Right cardiac atrium (tissue), 5 donors: ENCODE measurements around the gene SDK2. TPM values are rescaled to one million over a fixed set of nuclear protein-coding genes. Genes with fewer than 3 reads are reported as not detected.
A peak's percentile ranks its signal among the peaks of the same experiment; 100 is the strongest.

Source experiments
- ATAC-seq, 2 donors: fragments of 200-7000 bp; cut with Tn5 transposase; one replicate each; pipeline versions ENCODE4 v1.8.0 to v1.9.1; 2020; ENCODE audit warnings: moderate library complexity in 2 of 2, mild to moderate bottlenecking in 1 of 2
- DNase-seq, 3 donors: peaks; one replicate each; pipeline ENCODE4 v3.0.0-alpha.2; 2020
- H3K27ac ChIP-seq: one replicate; pipeline ENCODE4 v1.5.1; 2013; ENCODE audit warnings: mild to moderate bottlenecking, low read length, control low read depth, moderate library complexity
- H3K27me3 ChIP-seq: one replicate; pipeline ENCODE4 v1.6.1; 2013; ENCODE audit not compliant: control insufficient read depth, insufficient read depth
- H3K4me1 ChIP-seq: one replicate; pipeline ENCODE4 v1.6.1; 2013; ENCODE audit warnings: low read length; ENCODE audit not compliant: control insufficient read depth, insufficient read depth
- H3K4me3 ChIP-seq: one replicate; pipeline ENCODE4 v1.5.1; 2013; ENCODE audit warnings: low read length, control low read depth
- H3K9me3 ChIP-seq: one replicate; pipeline ENCODE4 v1.6.1; 2013; ENCODE audit warnings: low read length; ENCODE audit not compliant: control insufficient read depth
- whole genome bisulfite sequencing: extraction: QIAGEN DNeasy Blood & Tissue Kit; methylation state at CpG from one replicate; pipeline ENCODE4 v1.1.7; 2013; 5-methylcytosine and 5-hydroxymethylcytosine counted together
- intact Hi-C, 4 donors: fragments of 100-400 bp; cut with DNase I; formaldehyde crosslinking; loops; one replicate each; pipeline versions ENCODE4 v1.11.0 to v1.14.0; 2022 to 2023
- polyA plus RNA-seq: library from polyadenylated mRNA; stranded (reverse); fragments of 200-250 nt; gene quantifications from one replicate; pipeline ENCODE4 v1.2.3, GENCODE V29; 2013
- total RNA-seq, 4 donors: library from RNA; stranded (reverse); fragmentation: NEBNext Ultra II Directional; extraction: Animal tissue kit (Norgen Biotek cat#: 25700); gene quantifications; one replicate each; pipeline ENCODE4 v1.2.1, GENCODE V29; 2021
- donor health status: healthy with polysubstance abuse.
- donor health status: DM: no; HTN: yes; CAD: no.
- donor health status: DM: no; HTN: no; CAD: no.
- donor health status: DM: no; HTN: yes; CAD: no; lungs with severe emphysema.
- donor health status: DM: yes; HTN: yes; CAD: no.

The SDK2 gene
- total and polyA plus RNA-seq, 5 donors: 0.77 to 4.4 (median 2.0) TPM

DNA sequence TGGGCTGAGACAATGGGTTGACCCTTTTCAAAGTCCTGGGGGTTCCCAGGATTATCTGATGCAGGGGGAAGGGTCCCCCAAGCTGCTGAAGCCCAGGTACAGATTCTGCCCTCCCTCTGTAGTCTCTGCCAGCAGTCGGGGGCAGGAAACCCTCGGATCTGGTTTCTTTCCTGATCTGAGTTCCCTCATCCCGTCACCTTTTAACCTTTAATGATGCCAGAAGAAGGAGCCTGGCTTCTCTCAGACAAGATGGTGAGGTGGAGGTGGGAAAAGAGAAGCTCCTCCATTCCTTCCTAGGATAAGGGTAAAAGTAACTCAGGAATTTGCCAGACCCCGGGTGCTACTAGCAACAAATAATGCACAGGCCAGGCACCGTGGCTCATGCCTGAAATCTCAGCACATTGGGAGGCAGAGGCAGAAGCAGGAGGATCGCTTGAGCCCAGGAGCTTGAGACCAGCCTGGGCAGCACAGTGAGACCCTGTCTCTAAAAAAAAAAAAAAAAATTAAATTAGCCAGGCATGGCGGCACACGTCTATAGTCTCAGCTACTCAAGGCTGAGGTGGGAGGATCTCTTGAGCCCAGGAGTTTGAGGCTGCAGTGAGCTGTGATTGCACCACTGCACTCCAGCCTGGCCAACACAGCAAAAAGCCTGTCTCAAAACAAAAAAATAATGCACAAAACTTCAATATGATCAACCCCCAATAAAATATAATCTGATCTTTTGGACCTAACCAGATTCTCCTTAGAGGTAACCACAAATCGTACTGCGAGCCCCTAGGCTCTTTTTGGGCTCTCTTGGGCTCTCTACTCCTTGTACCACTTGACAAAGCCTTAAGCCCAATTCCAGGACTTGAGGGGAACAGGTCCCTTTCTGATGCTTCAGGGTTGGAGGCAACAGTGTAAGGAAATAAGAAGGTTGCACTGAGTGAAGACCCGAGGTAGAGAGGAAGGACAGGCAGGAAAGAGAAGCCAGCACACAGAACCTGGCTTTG, 338.1 kb downstream of the SDK2 start:
- ATAC-seq (no peak), DNase-seq (peak in 1 of 3 donors; percentile 30)
- Histone ChIP-seq H3K4me1 (peaks cover 18% of the 10 kb centered on the region), H3K4me3 (peak overlapping the region; percentile 7), H3K9me3 (no peaks in the 10 kb centered on the region), H3K27ac (peak overlapping the region; percentile 94), H3K27me3 (no peaks in the 10 kb centered on the region)
- 46% methylated on average over 11 of the region's 11 CpGs for WGBS
- intact Hi-C loops: loop anchor here in 1 of 4 donors (5.0 kb wide), 1 partner anchor 61 kb away; no protein-coding TSS in a partner anchor

DNA sequence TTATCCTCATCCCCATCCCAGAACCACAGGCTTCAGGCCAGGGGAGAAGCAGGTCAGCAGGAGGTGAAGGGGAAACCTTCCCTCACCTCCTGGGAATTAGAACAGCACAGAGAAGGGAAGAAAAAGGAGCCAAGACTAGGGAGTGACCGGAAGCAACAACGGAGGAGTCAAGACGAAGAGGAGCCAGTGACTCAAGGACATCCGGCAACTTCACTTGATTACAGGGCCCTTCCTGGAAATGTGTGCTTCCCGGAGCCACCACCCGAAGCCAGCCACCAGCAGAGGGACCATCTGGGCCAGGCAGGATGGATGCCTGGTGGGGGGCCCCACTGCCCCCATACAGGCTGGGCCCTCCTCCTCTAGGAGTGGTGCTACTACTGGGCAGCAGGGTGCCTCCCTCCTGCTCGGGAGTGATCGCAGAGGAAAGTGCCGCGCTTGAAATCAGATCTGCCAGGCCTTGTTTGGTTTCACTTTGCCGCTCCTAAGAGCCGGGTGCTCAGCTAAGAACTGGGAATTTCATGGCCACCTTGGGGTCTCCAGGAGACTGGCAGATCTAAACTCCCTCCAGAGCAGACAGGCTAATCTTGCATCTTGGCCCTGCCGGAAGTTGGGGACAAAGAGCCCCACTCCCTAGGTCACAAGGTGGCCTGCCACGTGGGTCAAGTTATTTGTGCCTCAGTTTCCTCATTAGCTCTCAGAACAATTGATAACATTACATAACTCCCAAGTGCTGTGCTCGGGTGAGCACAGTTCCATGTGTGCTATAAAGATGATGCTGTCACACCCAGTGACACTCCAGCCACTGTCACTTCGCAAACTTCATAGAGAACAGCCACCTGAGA, 339.1 kb downstream of the SDK2 start:
- H3K4me1 ChIP-seq: peaks cover 21% of the 10 kb centered on the region
- intact Hi-C loops: loop anchor here in 1 of 4 donors (5.0 kb wide), 1 partner anchor 62 kb away; no protein-coding TSS in a partner anchor
- ATAC-seq (peak; percentile 73 to 86), DNase-seq (peak; percentile 87 to 88 (median 87))
- peak overlapping the region; percentile 94 for H3K27ac ChIP-seq
- no peaks in the 10 kb centered on the region for H3K9me3 ChIP-seq
- H3K4me3 ChIP-seq: peak overlapping the region; percentile 7
- no peaks in the 10 kb centered on the region for H3K27me3 ChIP-seq
- 10% methylated on average over 16 of the region's 16 CpGs for WGBS

DNA sequence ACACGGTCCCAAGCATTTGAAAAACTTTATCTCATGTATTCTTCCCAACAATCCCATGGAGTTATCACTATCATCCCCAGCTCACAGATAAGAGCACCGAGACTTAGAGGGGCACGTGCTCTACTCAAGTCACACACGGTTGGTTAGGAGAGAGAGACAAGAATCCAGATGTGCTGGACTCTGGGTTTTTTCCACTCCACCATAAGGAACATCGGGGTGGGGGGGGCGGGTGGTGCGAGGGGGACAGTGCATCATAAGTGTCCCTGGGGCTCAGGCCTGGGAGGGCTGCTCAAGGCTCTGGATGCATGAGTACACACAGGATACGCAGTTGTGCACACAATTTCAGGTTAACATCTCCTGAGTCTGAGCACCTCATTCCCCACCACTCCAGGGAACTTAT, 339.8 kb downstream of the SDK2 start:
- H3K27me3 ChIP-seq: no peaks in the 10 kb centered on the region
- H3K4me1 ChIP-seq: peaks cover 26% of the 10 kb centered on the region
- peak in 1 of 2 donors; percentile 6 for ATAC-seq
- WGBS: 21% methylated on average over 8 of the region's 8 CpGs
- H3K9me3 ChIP-seq: no peaks in the 10 kb centered on the region
- H3K4me3 ChIP-seq: no peak overlapping the region
- no peak for DNase-seq
- intact Hi-C loops: no loop called here
- H3K27ac ChIP-seq: peak overlapping the region; percentile 94

DNA sequence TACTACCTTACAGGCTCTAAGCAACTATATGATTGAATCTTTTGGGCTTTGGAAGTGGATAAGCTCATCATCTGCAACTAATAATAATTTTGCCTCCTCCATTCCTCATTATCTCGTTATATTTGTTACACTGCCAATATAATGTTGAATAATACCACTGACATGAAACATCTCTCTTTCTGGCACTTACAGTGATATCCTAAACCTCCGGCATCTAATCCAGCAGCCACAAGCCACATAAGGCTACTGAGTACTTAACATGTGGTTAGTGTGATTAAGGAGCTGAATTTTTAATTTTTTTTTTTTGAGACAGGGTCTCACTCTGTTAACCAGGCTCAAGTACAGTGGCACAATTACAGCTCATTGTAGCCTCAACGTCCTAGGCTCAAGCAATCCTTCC, 342.1 kb downstream of the SDK2 start:
- 37% methylated on average over 3 of the region's 3 CpGs for WGBS
- Histone ChIP-seq H3K9me3 (no peaks in the 10 kb centered on the region), H3K27me3 (no peaks in the 10 kb centered on the region), H3K27ac (no peak overlapping the region), H3K4me3 (no peak overlapping the region), H3K4me1 (peaks cover 34% of the 10 kb centered on the region)
- ATAC-seq: no peak
- intact Hi-C loops: no loop called here
- DNase-seq: peak in 1 of 3 donors; percentile 1

DNA sequence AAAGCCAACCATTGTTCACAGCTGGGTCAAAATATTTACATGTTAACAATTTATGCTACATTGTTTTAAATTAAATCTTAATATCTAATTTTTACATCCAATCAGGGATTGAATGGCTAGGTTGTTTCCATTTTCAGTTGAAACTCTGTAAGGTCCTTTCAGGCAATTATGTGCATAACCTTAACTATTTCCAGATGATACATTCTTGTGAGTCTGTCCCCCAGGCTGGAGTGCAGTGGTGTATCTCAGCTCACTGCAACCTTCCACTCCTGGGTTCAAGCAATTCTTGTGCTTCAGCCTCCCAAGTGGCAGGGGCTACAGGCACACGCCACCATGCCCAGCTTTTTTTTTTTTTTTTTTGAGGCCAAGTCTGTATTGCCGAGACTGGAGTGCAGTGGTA, 342.9 kb downstream of the SDK2 start:
- no peak for DNase-seq
- Histone ChIP-seq H3K9me3 (no peaks in the 10 kb centered on the region), H3K27ac (no peak overlapping the region), H3K27me3 (no peaks in the 10 kb centered on the region), H3K4me3 (no peak overlapping the region), H3K4me1 (peaks cover 27% of the 10 kb centered on the region)
- 74% methylated on average over 2 of the region's 2 CpGs for WGBS
- intact Hi-C loops: no loop called here
- ATAC-seq: no peak

DNA sequence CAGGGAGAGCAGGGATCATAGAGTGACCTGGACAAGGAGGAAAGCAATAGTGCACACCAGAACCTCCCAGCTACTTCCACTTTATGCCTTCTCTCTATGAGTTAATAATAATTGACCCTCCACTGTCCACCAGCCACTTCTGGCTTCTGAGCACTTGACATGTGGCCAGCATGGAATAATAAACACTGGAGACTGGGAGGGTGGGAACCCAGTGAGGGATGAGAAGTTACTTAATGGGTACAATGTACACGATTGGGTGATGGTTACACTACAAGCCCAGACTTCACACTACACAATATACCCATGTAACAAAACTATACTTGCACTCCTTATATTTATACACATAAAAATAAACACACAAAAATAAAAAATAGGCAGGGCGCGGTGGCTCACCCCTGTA, 343.9 kb downstream of the SDK2 start:
- Histone ChIP-seq H3K27me3 (no peaks in the 10 kb centered on the region), H3K4me3 (no peak overlapping the region), H3K9me3 (no peaks in the 10 kb centered on the region), H3K4me1 (peaks cover 23% of the 10 kb centered on the region), H3K27ac (no peak overlapping the region)
- intact Hi-C loops: no loop called here
- ATAC-seq (no peak), DNase-seq (no peak)
- WGBS: 85% methylated on average over 3 of the region's 3 CpGs

DNA sequence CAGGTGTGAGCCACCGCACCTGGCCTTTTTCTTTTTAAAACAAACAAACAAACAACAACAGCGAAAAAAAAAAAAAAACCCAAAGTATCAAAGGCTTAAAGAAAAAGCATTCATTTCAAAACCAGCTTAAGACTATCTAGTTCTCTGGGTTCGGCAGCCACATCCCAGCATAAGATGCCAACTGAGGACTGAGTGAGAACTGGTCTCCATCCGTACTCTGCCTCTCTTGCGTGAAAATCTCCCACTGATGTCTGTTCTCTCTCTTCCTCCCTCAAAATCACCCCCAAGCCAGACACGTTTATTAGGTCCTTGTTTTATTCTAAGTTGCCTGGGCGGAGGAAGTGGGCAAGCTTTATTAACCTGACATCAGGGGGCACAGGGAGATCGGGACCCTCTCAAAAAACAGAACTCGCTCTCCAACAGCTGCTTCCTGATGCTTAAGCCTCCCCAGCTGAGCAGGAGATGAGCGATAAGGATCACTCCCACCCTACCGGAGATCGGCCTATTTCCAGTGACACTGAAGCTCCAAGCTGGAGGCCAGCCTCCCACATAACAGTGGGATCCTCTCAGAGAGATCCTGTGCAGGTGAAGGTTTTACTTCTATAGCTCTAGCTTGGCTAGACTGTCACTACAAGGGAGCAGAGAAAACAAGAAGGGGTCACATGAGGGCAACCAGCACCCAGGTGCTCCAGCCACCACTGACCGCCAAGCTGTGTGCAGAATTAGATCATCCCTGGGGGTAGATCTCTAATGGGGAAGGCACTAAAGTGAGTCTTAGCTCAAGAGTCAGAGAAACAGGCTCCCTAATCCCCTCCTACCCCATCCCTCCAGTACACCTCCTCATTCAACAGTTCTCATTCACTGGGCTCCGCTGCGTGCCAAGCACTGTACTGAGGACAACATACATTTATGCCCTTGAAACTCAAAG, 346.0 kb downstream of the SDK2 start:
- Histone ChIP-seq H3K27ac (peak overlapping the region; percentile 90), H3K4me3 (no peak overlapping the region), H3K27me3 (no peaks in the 10 kb centered on the region), H3K4me1 (peaks cover 30% of the 10 kb centered on the region), H3K9me3 (no peaks in the 10 kb centered on the region)
- intact Hi-C loops: no loop called here
- ATAC-seq: peak; percentile 10 to 19
- peak in 1 of 3 donors; percentile 23 for DNase-seq
- WGBS: 46% methylated on average over 15 of the region's 15 CpGs

DNA sequence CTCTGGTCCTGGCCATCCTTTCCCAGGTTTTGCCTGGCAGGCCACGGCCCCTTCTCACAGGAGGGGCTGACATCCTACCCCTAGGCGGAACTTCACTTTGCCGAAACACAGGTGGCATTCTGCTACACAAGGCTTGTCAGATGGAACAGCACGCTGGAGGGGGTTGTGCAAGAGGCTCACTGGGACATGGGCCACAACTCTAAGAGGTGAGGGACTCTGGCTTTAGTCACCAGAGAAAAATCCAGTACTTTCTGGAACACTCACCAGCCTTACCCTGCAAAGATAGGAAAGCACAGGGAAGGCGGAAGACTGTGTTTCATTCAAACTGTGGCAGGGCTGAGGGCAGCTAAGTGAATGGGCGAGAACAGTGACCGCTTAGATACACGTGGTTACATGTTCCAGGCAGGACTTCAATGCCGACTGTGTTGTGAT, 350.7 kb downstream of the SDK2 start:
- 42% methylated on average over 9 of the region's 9 CpGs for whole genome bisulfite sequencing
- Histone ChIP-seq H3K4me3 (no peak overlapping the region), H3K27me3 (no peaks in the 10 kb centered on the region), H3K4me1 (peaks cover 49% of the 10 kb centered on the region), H3K9me3 (no peaks in the 10 kb centered on the region), H3K27ac (peak overlapping the region; percentile 90)
- intact Hi-C loops: no loop called here
- DNase-seq (peak; percentile 64 to 65 (median 64)), ATAC-seq (peak; percentile 28 to 34)

DNA sequence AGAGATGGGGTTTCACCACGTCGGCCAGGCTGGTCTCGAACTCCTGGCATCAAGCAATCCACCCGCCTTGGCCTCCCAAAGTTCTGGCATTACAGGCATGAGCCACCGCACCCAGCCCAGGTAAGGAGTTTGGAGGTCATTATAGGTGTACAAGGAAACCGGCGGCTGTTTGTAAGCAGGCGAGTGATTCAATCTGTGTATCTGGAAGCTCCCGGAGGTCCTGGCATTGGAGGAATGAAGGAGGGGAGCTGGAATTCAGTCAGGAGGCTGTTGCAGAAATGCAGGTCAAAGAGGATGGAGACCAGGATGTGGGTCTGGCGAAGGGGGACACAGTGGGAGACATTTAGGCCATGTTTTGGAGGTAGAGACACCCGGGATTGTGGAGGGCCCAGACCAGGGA, 351.2 kb downstream of the SDK2 start:
- intact Hi-C loops: no loop called here
- Histone ChIP-seq H3K4me3 (no peak overlapping the region), H3K27ac (peak overlapping the region; percentile 90), H3K9me3 (no peaks in the 10 kb centered on the region), H3K4me1 (peaks cover 49% of the 10 kb centered on the region), H3K27me3 (no peaks in the 10 kb centered on the region)
- DNase-seq: peak in 2 of 3 donors; percentile 23 to 41
- WGBS: 65% methylated on average over 11 of the region's 11 CpGs
- ATAC-seq: no peak

DNA sequence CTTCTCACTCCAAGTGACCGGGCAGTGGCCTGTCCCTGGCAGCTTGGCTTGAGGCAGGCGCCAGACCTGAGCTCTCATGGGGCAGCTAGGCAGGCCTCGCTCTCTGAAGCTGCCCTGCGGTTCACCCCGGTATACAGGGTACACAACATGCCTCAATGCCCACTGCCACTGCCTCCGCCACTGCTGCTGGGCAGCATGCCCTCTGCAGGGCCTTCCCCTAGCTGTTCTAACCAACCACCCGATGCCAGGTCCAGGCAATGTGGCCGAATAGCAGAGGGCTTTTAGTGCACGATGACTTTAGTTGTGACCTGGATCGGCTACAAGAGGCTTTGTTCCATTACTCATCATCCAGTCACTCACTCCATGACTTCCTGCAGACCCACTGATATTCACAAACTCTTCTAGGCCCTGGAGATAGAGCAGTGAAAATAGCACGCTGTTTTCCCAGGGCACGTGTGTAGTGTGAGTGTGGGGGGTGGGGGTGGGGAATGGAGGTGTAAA, 352.2 kb downstream of the SDK2 start:
- H3K9me3 ChIP-seq: no peaks in the 10 kb centered on the region
- WGBS: 33% methylated on average over 12 of the region's 12 CpGs
- H3K27me3 ChIP-seq: no peaks in the 10 kb centered on the region
- H3K27ac ChIP-seq: peak overlapping the region; percentile 90
- ATAC-seq (peak; percentile 53 to 63), DNase-seq (peak; percentile 61 to 80 (median 77))
- intact Hi-C loops: no loop called here
- peaks cover 56% of the 10 kb centered on the region for H3K4me1 ChIP-seq
- no peak overlapping the region for H3K4me3 ChIP-seq
